SU-DHL-6 (cell line): ENCODE results near the gene GALNT9.
"Not testable (repeated sequence)": the region's sequence is repeated elsewhere in the genome, so short reads cannot be mapped to it uniquely, and the experiment has no call there.

ENCODE experiments used
- H2AFZ ChIP-seq: fragments of 200-600 bp; sonication (generic); 2 replicates; pipeline ENCODE4 v1.6.1; 2014; ENCODE audit warnings: low read depth, mild to moderate bottlenecking, moderate library complexity, mixed read lengths, antibody characterized with exemption, low read length; ENCODE audit not compliant: severe bottlenecking
- H3F3A ChIP-seq: fragments of 200-600 bp; shearing (Covaris generic); 2 replicates; pipeline ENCODE4 v1.6.0; 2016; ENCODE audit warnings: antibody characterized with exemption, mild to moderate bottlenecking; ENCODE audit not compliant: insufficient read depth
- H3K27ac ChIP-seq: fragments of 200-600 bp; sonication (generic); 2 replicates; pipeline ENCODE4 v1.5.1; 2016; ENCODE audit warnings: low read depth, mild to moderate bottlenecking, low read length, moderate library complexity, mixed read lengths
- H3K27me3 ChIP-seq: fragments of 200-600 bp; sonication (generic), shearing (Covaris generic); 2 replicates; pipeline ENCODE4 v1.6.0; 2014; ENCODE audit warnings: mild to moderate bottlenecking, low read length
- H3K36me3 ChIP-seq: fragments of 200-600 bp; sonication (generic); 2 replicates; pipeline ENCODE4 v1.6.1; 2014; ENCODE audit warnings: mild to moderate bottlenecking, low read length, mixed read lengths
- H3K4me2 ChIP-seq: fragments of 300-600, 200-600 bp; shearing (Covaris generic), sonication (generic); 2 replicates; pipeline ENCODE4 v1.6.0; 2014; ENCODE audit warnings: low read length, low read depth, mild to moderate bottlenecking; ENCODE audit not compliant: poor library complexity, severe bottlenecking
- H3K4me3 ChIP-seq: fragments of 200-600 bp; sonication (generic); 2 replicates; pipeline ENCODE4 v1.5.1; 2014; ENCODE audit warnings: antibody characterized with exemption, low read length, mild to moderate bottlenecking, mixed read lengths; ENCODE audit not compliant: insufficient read depth, poor library complexity, severe bottlenecking
- H3K79me2 ChIP-seq: fragments of 200-600 bp; sonication (generic); 2 replicates; pipeline ENCODE4 v1.6.1; 2014; ENCODE audit warnings: mild to moderate bottlenecking, low read length, moderate library complexity; ENCODE audit not compliant: insufficient read depth
- H3K9ac ChIP-seq: fragments of 200-600 bp; sonication (generic); 2 replicates; pipeline ENCODE4 v1.7.0; 2014; ENCODE audit warnings: mild to moderate bottlenecking, low read length
- H3K9me2 ChIP-seq: fragments of 200-600 bp; sonication (generic); replicated peaks from 2 replicates; pipeline ENCODE4 v1.6.1; 2014; ENCODE audit warnings: low read length; ENCODE audit not compliant: insufficient read depth
- H3K9me3 ChIP-seq: fragments of 200-600 bp; sonication (generic); 2 replicates; pipeline ENCODE4 v1.6.1; 2014; ENCODE audit warnings: low read length, mixed read lengths; ENCODE audit not compliant: insufficient read depth
- H4K20me1 ChIP-seq: fragments of 200-600 bp; sonication (generic); 2 replicates; pipeline ENCODE4 v1.6.1; 2014; ENCODE audit warnings: low read depth, mild to moderate bottlenecking, antibody characterized with exemption, low read length, moderate library complexity, mixed read lengths
- EZH2phosphoT487 ChIP-seq: fragments of 200-600 bp; sonication (generic), shearing (Covaris generic); conservative IDR thresholded peaks from 2 replicates; pipeline ENCODE4 v1.6.1; 2018; ENCODE audit warnings: mild to moderate bottlenecking, antibody characterized with exemption, low read length, moderate library complexity, mixed read lengths
- TF ChIP-seq, protein P1 (sequence below): fragments of 200-600 bp; sonication (generic); IDR thresholded peaks from one replicate; pipeline ENCODE4 v1.5.1; 2017; ENCODE audit warnings: antibody characterized with exemption, mild to moderate bottlenecking, low read length, moderate library complexity; ENCODE audit not compliant: insufficient read depth, poor library complexity, severe bottlenecking

GALNT9 gene

DNA sequence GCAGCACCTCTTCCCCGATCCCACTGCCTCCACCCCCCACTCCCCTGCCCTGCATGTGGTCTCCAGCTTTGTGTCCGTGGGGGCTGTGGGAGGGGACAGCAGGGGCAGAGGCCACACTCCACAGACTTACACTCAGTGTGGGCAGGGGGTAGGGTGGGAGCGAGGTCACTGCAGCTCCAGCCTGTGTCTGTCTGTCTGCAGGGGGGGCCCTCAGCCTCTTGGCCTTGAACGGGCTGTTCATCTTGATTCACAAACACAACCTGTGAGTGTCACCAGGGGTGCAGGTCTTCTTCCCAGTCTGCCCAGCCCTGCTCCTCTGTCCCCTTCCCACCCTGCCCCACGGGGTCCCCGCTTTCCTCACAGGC is 178.6 kb downstream of the GALNT9 start:
- TF ChIP-seq, protein P1, sequence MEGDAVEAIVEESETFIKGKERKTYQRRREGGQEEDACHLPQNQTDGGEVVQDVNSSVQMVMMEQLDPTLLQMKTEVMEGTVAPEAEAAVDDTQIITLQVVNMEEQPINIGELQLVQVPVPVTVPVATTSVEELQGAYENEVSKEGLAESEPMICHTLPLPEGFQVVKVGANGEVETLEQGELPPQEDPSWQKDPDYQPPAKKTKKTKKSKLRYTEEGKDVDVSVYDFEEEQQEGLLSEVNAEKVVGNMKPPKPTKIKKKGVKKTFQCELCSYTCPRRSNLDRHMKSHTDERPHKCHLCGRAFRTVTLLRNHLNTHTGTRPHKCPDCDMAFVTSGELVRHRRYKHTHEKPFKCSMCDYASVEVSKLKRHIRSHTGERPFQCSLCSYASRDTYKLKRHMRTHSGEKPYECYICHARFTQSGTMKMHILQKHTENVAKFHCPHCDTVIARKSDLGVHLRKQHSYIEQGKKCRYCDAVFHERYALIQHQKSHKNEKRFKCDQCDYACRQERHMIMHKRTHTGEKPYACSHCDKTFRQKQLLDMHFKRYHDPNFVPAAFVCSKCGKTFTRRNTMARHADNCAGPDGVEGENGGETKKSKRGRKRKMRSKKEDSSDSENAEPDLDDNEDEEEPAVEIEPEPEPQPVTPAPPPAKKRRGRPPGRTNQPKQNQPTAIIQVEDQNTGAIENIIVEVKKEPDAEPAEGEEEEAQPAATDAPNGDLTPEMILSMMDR, result no peak
- TF ChIP-seq EZH2phosphoT487, result no peak
- no peaks in the 10 kb centered on the region for H3F3A ChIP-seq
- H3K9me2 ChIP-seq, result no peaks in the 10 kb centered on the region
- H3K36me3 ChIP-seq, result no peaks in the 10 kb centered on the region
- H4K20me1 ChIP-seq, result no peaks in the 10 kb centered on the region
- no peak overlapping the region for H3K4me3 ChIP-seq
- no peaks in the 10 kb centered on the region for H3K27me3 ChIP-seq
- no peak overlapping the region for H3K27ac ChIP-seq
- no peak overlapping the region for H3K9ac ChIP-seq
- peaks cover under 1% of the 10 kb centered on the region; the same call in 1 of the 2 replicates for H3K9me3 ChIP-seq
- H3K4me2 ChIP-seq, result no peak overlapping the region
- H2AFZ ChIP-seq, result no peak overlapping the region
- peaks cover 13% of the 10 kb centered on the region for H3K79me2 ChIP-seq

DNA sequence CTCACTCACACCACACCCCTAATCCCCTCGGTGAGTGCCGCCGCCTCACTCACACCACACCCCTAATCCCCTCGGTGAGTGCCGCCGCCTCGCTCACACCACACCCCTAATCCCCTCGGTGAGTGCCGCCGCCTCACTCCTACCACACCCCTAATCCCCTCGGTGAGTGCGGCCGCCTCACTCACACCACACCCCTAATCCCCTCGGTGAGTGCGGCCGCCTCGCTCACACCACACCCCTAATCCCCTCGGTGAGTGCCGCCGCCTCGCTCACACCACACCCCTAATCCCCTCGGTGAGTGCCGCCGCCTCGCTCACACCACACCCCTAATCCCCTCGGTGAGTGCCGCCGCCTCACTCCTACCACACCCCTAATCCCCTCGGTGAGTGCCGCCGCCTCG is 179.9 kb downstream of the GALNT9 start:
- H3K36me3 ChIP-seq, result not testable (repeated sequence)

DNA sequence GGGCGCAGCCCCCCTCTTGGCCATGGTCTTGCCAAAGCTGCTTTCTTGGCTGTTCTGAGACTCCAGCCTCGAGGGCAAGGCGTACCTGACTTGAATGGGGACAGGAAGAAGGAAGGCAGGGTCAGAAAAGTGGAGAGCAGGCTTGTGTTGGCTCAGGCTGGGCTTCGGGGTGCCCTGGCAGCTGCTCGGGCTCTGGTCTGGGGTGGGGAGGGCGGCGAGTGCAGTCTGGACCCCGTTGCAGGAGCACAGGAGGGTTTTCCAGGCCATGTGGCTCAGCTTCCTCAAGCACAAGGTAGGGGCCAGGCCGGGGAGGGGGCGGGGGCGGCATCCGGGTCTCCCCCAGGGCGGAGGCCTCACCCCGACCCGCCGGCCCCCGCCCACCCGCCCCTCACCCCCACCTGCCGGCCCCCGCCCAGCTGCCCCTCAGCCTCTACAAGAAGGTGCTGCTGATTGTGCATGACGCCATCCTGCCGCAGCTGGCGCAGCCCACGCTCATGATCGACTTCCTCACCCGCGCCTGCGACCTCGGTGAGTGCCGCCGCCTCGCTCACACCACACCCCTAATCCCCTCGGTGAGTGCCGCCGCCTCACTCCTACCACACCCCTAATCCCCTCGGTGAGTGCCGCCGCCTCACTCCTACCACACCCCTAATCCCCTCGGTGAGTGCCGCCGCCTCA is 180.9 kb downstream of the GALNT9 start:
- Histone ChIP-seq H3K9me3 (no peaks in the 10 kb centered on the region), H3K79me2 (peaks cover 31% of the 10 kb centered on the region), H3K36me3 (no peaks in the 10 kb centered on the region), H4K20me1 (no peaks in the 10 kb centered on the region), H3K4me3 (no peak overlapping the region), H3K9me2 (no peaks in the 10 kb centered on the region), H2AFZ (no peak overlapping the region), H3K4me2 (no peak overlapping the region), H3K27ac (no peak overlapping the region), H3K27me3 (no peaks in the 10 kb centered on the region), H3K9ac (no peak overlapping the region), H3F3A (no peaks in the 10 kb centered on the region)
- TF ChIP-seq, protein P1, result no peak
- no peak for TF ChIP-seq EZH2phosphoT487

More for the DNA sequence above, 179.9 kb downstream of the GALNT9 start:
- not testable (repeated sequence) for H2AFZ ChIP-seq, H3K4me3 ChIP-seq, H3K27ac ChIP-seq, H3K9me2 ChIP-seq, H3K4me2 ChIP-seq, H3K9ac ChIP-seq, H3K9me3 ChIP-seq, H3K27me3 ChIP-seq, H4K20me1 ChIP-seq, H3F3A ChIP-seq
- H3K79me2 ChIP-seq, result peaks cover 25% of the 10 kb centered on the region

DNA sequence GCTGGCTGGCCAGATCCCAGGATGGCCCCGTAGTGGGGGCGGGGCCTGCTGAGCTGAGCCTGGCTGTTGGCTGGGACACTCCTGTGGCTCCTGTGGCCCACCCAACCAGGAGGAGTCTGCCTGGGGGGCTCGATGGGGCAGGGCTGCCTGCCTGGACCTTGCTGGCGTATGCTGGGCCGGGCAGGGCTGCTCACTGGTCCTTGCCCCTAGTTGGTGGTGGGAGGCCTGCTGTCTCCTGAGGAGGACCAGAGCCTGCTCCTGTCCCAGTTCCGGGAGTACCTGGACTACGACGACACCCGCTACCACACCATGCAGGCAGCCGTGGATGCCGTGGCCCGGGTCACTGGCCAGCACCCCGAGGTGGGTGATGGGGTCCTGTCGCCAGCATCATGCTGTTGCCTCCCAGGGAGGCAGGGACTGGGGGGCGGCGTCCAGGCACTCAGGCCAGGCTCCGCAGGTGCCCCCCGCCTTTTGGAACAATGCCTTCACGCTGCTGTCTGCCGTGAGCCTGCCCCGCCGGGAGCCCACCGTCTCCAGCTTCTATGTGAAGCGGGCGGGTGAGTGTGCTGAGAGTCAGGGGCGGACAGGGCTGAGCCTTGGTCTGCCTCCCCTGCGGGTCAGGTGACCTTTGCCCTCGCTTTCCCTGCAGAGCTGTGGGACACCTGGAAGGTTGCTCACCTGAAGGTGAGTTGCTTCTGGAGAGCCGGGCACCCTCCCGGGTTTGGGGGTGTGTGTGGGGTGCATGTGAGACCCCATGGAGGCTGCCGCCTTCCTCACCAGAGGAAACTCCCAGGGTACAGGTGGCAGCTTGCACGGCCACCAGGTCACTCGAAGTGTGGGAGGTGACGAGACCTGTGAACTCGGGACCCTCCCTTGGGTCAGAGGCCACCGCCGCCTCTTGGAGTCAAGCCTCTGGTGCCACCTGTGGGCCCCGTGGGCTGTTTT is 181.7 kb downstream of the GALNT9 start:
- peaks cover 39% of the 10 kb centered on the region for H3K79me2 ChIP-seq
- no peak overlapping the region for H3K9ac ChIP-seq
- no peak overlapping the region for H2AFZ ChIP-seq
- no peak overlapping the region for H3K4me2 ChIP-seq
- no peak overlapping the region for H3K27ac ChIP-seq
- H3F3A ChIP-seq, result no peaks in the 10 kb centered on the region
- no peak overlapping the region for H3K4me3 ChIP-seq
- no peaks in the 10 kb centered on the region for H3K36me3 ChIP-seq
- H4K20me1 ChIP-seq, result no peaks in the 10 kb centered on the region
- no peaks in the 10 kb centered on the region for H3K9me2 ChIP-seq
- H3K9me3 ChIP-seq, result no peaks in the 10 kb centered on the region
- H3K27me3 ChIP-seq, result no peaks in the 10 kb centered on the region
- TF ChIP-seq, protein P1, result no peak
